Gastroesophageal sphincter (tissue), 3 donors: Measurements from ENCODE around the gene KAT6B.

Experiments used
- POLR2A ChIP-seq, 2 donors: fragments of 450-650 bp; IDR thresholded peaks; one replicate each; pipeline ENCODE4 v1.6.1; 2017; ENCODE audit warnings: antibody characterized with exemption in 2 of 2, mild to moderate bottlenecking in 2 of 2, moderate library complexity in 1 of 2
- TF ChIP-seq, protein P1 (sequence below), 4 experiments: fragments of 200-600 bp in 2 of 4; fragments of 450-650 bp in 2 of 4; sonication (generic) in 1 of 4; IDR thresholded peaks; one replicate each; pipeline ENCODE4 v1.5.1; 2017 to 2019; ENCODE audit warnings: antibody characterized with exemption in 4 of 4, mild to moderate bottlenecking in 2 of 4, moderate library complexity in 2 of 4

DNA sequence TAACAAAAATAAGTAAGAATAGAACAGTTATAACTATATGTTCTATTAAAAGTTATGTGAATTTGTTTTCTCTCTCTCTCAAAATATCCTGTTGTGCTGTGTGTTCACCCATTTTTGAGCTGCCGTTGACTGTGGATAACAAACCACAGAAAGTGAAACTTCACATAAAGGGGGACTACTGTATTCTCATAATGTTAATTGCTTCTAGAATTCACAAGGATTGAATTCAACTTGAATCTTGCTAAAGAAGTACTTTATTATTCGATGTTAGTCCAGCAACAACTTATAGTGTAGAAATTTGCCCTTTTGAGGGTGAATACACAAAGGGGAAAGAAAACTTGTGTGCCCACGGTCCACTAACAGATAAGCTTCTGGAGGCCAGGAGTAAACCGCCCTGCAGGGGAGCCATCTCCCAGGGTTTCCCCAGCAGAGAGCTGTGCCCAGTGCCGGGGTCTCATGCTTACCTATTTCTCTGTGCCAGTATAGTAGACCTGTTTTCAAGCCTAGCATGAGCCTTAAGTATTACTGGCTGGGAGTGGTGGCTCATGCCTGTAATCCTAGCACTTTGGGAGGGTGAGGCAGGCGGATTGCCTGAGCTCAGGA lies 87.1 kb downstream of the KAT6B start:
- TF ChIP-seq, protein P1, sequence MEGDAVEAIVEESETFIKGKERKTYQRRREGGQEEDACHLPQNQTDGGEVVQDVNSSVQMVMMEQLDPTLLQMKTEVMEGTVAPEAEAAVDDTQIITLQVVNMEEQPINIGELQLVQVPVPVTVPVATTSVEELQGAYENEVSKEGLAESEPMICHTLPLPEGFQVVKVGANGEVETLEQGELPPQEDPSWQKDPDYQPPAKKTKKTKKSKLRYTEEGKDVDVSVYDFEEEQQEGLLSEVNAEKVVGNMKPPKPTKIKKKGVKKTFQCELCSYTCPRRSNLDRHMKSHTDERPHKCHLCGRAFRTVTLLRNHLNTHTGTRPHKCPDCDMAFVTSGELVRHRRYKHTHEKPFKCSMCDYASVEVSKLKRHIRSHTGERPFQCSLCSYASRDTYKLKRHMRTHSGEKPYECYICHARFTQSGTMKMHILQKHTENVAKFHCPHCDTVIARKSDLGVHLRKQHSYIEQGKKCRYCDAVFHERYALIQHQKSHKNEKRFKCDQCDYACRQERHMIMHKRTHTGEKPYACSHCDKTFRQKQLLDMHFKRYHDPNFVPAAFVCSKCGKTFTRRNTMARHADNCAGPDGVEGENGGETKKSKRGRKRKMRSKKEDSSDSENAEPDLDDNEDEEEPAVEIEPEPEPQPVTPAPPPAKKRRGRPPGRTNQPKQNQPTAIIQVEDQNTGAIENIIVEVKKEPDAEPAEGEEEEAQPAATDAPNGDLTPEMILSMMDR (IDR thresholded peaks at IDR 0.05): no peak
- no peak for TF ChIP-seq POLR2A (IDR thresholded peaks at IDR 0.05)
